ENCODE results near the gene ENGASE.

Gene ENGASE

GRCh38 chr17:79039171-79039570 lies 35.5 kb upstream of the ENGASE start:
- DNase-seq = no peak

- DNase-seq = no peak
Observed at GRCh38 chr17:79039886-79040285, 34.7 kb upstream of the ENGASE start.

- DNase-seq = no peak
Observed at GRCh38 chr17:79041041-79041570, 33.5 kb upstream of the ENGASE start.

GRCh38 chr17:79041723-79042420 lies 32.8 kb upstream of the ENGASE start:
- DNase-seq = no peak

GRCh38 chr17:79042421-79043190 lies 32.0 kb upstream of the ENGASE start:
- DNase-seq = peak; percentile 74

- no peak for DNase-seq
Observed at GRCh38 chr17:79043191-79043930, 31.3 kb upstream of the ENGASE start.

GRCh38 chr17:79043931-79044320 lies 30.7 kb upstream of the ENGASE start:
- no peak for DNase-seq

- no peak for DNase-seq
Observed at GRCh38 chr17:79044462-79044861, 30.2 kb upstream of the ENGASE start.

GRCh38 chr17:79045001-79045729 lies 29.5 kb upstream of the ENGASE start:
- DNase-seq = no peak

- peak; percentile 62 for DNase-seq
Observed at GRCh38 chr17:79045842-79046196, 28.8 kb upstream of the ENGASE start.

GRCh38 chr17:79046197-79046915 lies 28.3 kb upstream of the ENGASE start:
- no peak for DNase-seq

- no peak for DNase-seq
Observed at GRCh38 chr17:79046916-79047280, 27.7 kb upstream of the ENGASE start.

GRCh38 chr17:79047291-79047920 lies 27.2 kb upstream of the ENGASE start:
- no peak for DNase-seq

- DNase-seq = no peak
Observed at GRCh38 chr17:79047923-79048825, 26.4 kb upstream of the ENGASE start.

GRCh38 chr17:79048826-79049755 lies 25.5 kb upstream of the ENGASE start:
- no peak for DNase-seq

GRCh38 chr17:79049821-79050220 lies 24.8 kb upstream of the ENGASE start:
- DNase-seq = no peak

- no peak for DNase-seq
Observed at GRCh38 chr17:79050551-79050950, 24.1 kb upstream of the ENGASE start.

- DNase-seq = no peak
Observed at GRCh38 chr17:79051306-79051705, 23.3 kb upstream of the ENGASE start.

GRCh38 chr17:79052131-79052530 lies 22.5 kb upstream of the ENGASE start:
- no peak for DNase-seq

Data from stimulated activated CD4-positive, alpha-beta T cell treated with anti-CD3 and anti-CD28 coated beads, Interleukin-4, amount 100 ng/mL, for 1 hour (primary cell).